ENCODE results near the gene CDS2. TPM values are rescaled to one million over a fixed set of nuclear protein-coding genes. Genes with fewer than 3 reads are reported as not detected.
A peak's percentile ranks its signal among the peaks of the same experiment; 100 is the strongest.

The CDS2 gene
- total RNA-seq, 4 donors from 2014 or later, result 26.9 to 60.1 (median 30.3) TPM

DNA sequence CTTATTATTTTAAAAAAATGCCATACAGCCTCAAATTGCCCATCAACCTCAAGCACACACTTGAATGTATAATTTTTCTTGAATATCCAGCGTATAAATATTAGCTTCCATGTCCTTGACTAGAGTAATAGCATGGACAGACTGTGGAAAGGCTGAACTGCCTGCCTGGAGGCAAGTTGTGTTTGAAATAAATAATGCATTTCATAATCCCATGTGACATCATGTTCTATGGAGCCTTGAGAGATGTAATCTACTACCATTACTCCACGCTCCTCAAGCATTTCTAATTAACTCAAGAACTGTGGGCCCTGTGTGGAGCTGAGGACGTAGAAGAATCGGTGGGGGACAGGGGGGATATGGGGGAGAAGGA is 94.2 kb downstream of the CDS2 start:
- no peak for DNase-seq
- Histone ChIP-seq H3K27me3 (no peaks in the 10 kb centered on the region), H3K27ac (no peak overlapping the region), H3K9me3 (no peaks in the 10 kb centered on the region), H3K4me1 (no peaks in the 10 kb centered on the region), H3K36me3 (no peaks in the 10 kb centered on the region), H3K4me3 (no peak overlapping the region)
- WGBS, 2 donors (ENCODE audit: low coverage in 1 of 2), result 87 to 100% methylated on average over 1 to 4 of the region's 4 CpGs
- intact Hi-C loops (cut with DNase I; ENCODE audit: low total_unique reads) (no loop called here), in situ Hi-C loops (cut with MboI; ENCODE audit: low pct_ligation_motif_present in 1 of 4, low pct_unique_long_range_greater_than_20kb in 1 of 4, low sequenced_read_pairs in 3 of 4) (loop anchor here in 1 of 4 donors (25.0 kb wide), 1 partner anchor 216 kb away; no protein-coding TSS in a partner anchor)
- TF ChIP-seq, protein P1, sequence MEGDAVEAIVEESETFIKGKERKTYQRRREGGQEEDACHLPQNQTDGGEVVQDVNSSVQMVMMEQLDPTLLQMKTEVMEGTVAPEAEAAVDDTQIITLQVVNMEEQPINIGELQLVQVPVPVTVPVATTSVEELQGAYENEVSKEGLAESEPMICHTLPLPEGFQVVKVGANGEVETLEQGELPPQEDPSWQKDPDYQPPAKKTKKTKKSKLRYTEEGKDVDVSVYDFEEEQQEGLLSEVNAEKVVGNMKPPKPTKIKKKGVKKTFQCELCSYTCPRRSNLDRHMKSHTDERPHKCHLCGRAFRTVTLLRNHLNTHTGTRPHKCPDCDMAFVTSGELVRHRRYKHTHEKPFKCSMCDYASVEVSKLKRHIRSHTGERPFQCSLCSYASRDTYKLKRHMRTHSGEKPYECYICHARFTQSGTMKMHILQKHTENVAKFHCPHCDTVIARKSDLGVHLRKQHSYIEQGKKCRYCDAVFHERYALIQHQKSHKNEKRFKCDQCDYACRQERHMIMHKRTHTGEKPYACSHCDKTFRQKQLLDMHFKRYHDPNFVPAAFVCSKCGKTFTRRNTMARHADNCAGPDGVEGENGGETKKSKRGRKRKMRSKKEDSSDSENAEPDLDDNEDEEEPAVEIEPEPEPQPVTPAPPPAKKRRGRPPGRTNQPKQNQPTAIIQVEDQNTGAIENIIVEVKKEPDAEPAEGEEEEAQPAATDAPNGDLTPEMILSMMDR (IDR thresholded peaks at IDR 0.05), result no peak
- no peak for TF ChIP-seq POLR2AphosphoS5 (IDR thresholded peaks at IDR 0.05)
- no peak for TF ChIP-seq POLR2A (IDR thresholded peaks at IDR 0.05)
- TF ChIP-seq EP300 (IDR thresholded peaks at IDR 0.05; ENCODE audit: low read depth), result no peak

DNA sequence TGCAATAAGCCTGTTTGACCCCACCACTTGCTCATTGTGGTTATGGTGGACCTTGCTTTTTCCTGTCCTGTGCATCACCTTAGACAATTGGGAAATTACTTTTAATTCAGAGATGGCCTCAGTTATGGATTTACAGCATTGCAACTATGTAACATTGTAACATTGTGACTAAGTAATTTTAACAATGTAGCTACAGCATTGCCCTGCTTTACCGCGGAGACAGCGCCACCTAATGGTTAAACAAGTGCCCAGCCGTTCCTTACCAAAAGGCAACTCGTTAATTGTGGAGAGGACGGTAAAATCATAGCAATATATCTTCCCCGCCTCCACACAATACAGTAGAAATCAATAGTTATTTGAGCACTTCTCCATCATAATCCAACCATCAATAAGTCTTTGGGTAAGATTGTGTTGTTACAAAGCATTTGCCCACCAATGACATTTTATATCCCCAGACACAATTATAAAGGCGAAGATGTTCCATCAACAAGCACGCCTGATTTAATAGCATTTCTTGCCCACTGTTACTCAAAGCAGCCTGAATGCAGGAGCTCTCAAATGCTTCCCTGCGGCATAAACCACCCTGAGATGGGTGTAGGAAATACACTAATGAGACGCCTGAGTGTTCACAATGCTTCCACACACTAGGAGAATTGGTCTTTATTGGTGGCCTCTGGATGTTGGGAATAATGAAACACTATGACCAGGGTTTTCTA is 96.3 kb downstream of the CDS2 start:
- 0 to 24% methylated on average over 1 to 11 of the region's 11 CpGs for WGBS, 2 donors (ENCODE audit: low coverage in 1 of 2)
- no peaks in the 10 kb centered on the region for H3K9me3 ChIP-seq
- no peaks in the 10 kb centered on the region for H3K4me1 ChIP-seq
- H3K27me3 ChIP-seq, result no peaks in the 10 kb centered on the region
- H3K36me3 ChIP-seq, result no peaks in the 10 kb centered on the region
- TF ChIP-seq EP300 (IDR thresholded peaks at IDR 0.05; ENCODE audit: low read depth) (no peak), POLR2AphosphoS5 (IDR thresholded peaks at IDR 0.05) (no peak), POLR2A (IDR thresholded peaks at IDR 0.05) (no peak)
- TF ChIP-seq, protein P1 (IDR thresholded peaks at IDR 0.05), result peak; percentile 67 to 84 (median 76)
- no peak overlapping the region for H3K4me3 ChIP-seq
- DNase-seq, result peak; percentile 62
- in situ Hi-C loops (cut with MboI; ENCODE audit: low pct_ligation_motif_present in 1 of 4, low pct_unique_long_range_greater_than_20kb in 1 of 4, low sequenced_read_pairs in 3 of 4) (loop anchor here in 1 of 4 donors (25.0 kb wide), 1 partner anchor 214 kb away; no protein-coding TSS in a partner anchor), intact Hi-C loops (cut with DNase I; ENCODE audit: low total_unique reads) (no loop called here)
- H3K27ac ChIP-seq, result no peak overlapping the region

DNA sequence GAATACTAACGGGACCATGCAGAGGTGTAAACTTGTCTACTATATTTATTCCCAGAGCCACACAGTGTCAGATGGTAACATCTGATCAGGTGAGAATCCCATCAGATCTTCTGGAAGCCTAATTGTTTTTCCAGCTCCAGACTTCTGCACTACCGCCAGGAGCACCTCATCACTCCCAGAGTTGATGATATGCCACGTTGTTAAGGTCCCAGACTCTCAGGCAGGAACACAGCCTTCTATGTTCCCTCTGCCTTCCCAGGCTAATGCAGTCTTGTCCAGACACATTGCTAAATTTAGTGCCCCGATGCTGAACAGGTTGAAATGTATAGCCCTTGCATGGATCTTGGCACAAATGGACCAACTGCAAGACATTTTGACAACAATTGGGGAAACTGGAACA is 103.7 kb downstream of the CDS2 start:
- Histone ChIP-seq H3K27me3 (no peaks in the 10 kb centered on the region), H3K9me3 (no peaks in the 10 kb centered on the region), H3K36me3 (no peaks in the 10 kb centered on the region), H3K27ac (no peak overlapping the region), H3K4me3 (no peak overlapping the region), H3K4me1 (no peaks in the 10 kb centered on the region)
- intact Hi-C loops (cut with DNase I; ENCODE audit: low total_unique reads), result no loop called here
- DNase-seq, result no peak
- TF ChIP-seq EP300 (IDR thresholded peaks at IDR 0.05; ENCODE audit: low read depth) (no peak), POLR2A (IDR thresholded peaks at IDR 0.05) (no peak), POLR2AphosphoS5 (IDR thresholded peaks at IDR 0.05) (no peak)
- TF ChIP-seq, protein P1 (IDR thresholded peaks at IDR 0.05), result no peak
- in situ Hi-C loops (cut with MboI; ENCODE audit: low pct_ligation_motif_present in 1 of 4, low pct_unique_long_range_greater_than_20kb in 1 of 4, low sequenced_read_pairs in 3 of 4), result no loop called here
- WGBS, 2 donors (ENCODE audit: low coverage in 1 of 2), result 62 to 70% methylated on average over 2 to 4 of the region's 4 CpGs

DNA sequence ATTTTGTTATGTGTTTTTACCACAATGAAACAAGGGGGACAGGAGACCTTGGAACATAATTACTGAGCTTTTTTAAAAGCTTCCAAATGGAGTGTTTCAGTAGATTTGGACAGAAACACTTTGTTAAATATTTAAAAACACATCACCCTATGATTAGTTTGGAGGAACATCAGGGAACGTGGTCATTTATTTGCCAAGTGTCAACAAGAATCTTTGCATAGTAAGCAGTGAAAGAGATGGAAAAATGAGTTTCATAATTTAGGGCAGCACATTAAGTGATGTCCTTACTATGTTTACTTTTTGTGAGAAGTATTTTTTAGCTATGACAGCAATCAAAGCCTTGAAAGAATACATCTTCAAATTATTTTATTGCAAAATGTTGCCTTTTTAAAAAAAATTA is 107.3 kb downstream of the CDS2 start:
- no peak for DNase-seq
- intact Hi-C loops (cut with DNase I; ENCODE audit: low total_unique reads), result no loop called here

More for the DNA sequence above, 107.3 kb downstream of the CDS2 start:
- WGBS, 2 donors (ENCODE audit: low coverage in 1 of 2), result 15 to 26% methylated on average over 1 of the region's 1 CpG
- TF ChIP-seq, protein P1 (IDR thresholded peaks at IDR 0.05), result no peak
- in situ Hi-C loops (cut with MboI; ENCODE audit: low pct_ligation_motif_present in 1 of 4, low pct_unique_long_range_greater_than_20kb in 1 of 4, low sequenced_read_pairs in 3 of 4), result no loop called here
- Histone ChIP-seq H3K4me3 (no peak overlapping the region), H3K9me3 (no peaks in the 10 kb centered on the region), H3K27me3 (no peaks in the 10 kb centered on the region), H3K36me3 (no peaks in the 10 kb centered on the region), H3K27ac (no peak overlapping the region), H3K4me1 (no peaks in the 10 kb centered on the region)
